Stomach smooth muscle (tissue), 2 donors: ENCODE measurements around the gene SPOP.
A peak's percentile ranks its signal among the peaks of the same experiment; 100 is the strongest.
"Not testable (repeated sequence)": the region's sequence is repeated elsewhere in the genome, so short reads cannot be mapped to it uniquely, and the experiment has no call there.

Experiments
- H3K27ac ChIP-seq: one replicate; pipeline ENCODE4 v1.7.0; 2013; ENCODE audit warnings: mild to moderate bottlenecking, low read length, inconsistent platforms
- H3K27me3 ChIP-seq, 2 donors: one replicate each; pipeline ENCODE4 v1.7.0; 2013; ENCODE audit warnings: low read length in 2 of 2; ENCODE audit not compliant: insufficient read depth in 2 of 2, control insufficient read depth in 1 of 2
- H3K36me3 ChIP-seq, 2 donors: one replicate each; pipeline ENCODE4 v1.7.0; 2013; ENCODE audit warnings: low read length in 2 of 2; ENCODE audit not compliant: control insufficient read depth in 2 of 2, insufficient read depth in 2 of 2
- H3K4me1 ChIP-seq: one replicate; pipeline ENCODE4 v1.7.0; 2013; ENCODE audit warnings: low read length; ENCODE audit not compliant: control insufficient read depth, insufficient read depth
- H3K4me3 ChIP-seq, 2 donors: one replicate each; pipeline ENCODE4 v1.7.0; 2013; ENCODE audit warnings: low read length in 2 of 2
- H3K9ac ChIP-seq, 2 donors: one replicate each; pipeline ENCODE4 v1.7.0; 2013; ENCODE audit warnings: low read length in 2 of 2, mild to moderate bottlenecking in 1 of 2
- H3K9me3 ChIP-seq, 2 donors: one replicate each; pipeline ENCODE4 v1.7.0; 2013; ENCODE audit warnings: low read length in 2 of 2; ENCODE audit not compliant: control insufficient read depth in 2 of 2
- donor health status: healthy.
- donor health status: Pancreatic carcinoma.

Gene SPOP

GRCh38 chr17:49647256-49647585 lies 30.7 kb downstream of the SPOP start:
- Histone ChIP-seq H3K9me3 (no peaks in the 10 kb centered on the region), H3K27ac (peak overlapping the region; percentile 81), H3K36me3 (no peaks in the 10 kb centered on the region), H3K27me3 (no peaks in the 10 kb centered on the region), H3K4me1 (peaks cover 4% of the 10 kb centered on the region), H3K9ac (no peak overlapping the region), H3K4me3 (peak overlapping the region in 1 of 2 donors; percentile 68)

- Histone ChIP-seq H3K4me1 (peaks cover 4% of the 10 kb centered on the region), H3K27ac (peak overlapping the region; percentile 81), H3K27me3 (no peaks in the 10 kb centered on the region), H3K9ac (peak overlapping the region; percentile 68 to 77), H3K36me3 (no peaks in the 10 kb centered on the region), H3K4me3 (peak overlapping the region; percentile 57 to 68), H3K9me3 (no peaks in the 10 kb centered on the region)
These were observed 31.3 kb downstream of the SPOP start for GRCh38 chr17:49646391-49647255.

GRCh38 chr17:49646056-49646390 lies 31.9 kb downstream of the SPOP start:
- H3K9ac ChIP-seq, result peak overlapping the region; percentile 68 to 77
- H3K4me1 ChIP-seq, result not testable (repeated sequence)

GRCh38 chr17:49645654-49646053 lies 32.2 kb downstream of the SPOP start:
- no peaks in the 10 kb centered on the region for H3K36me3 ChIP-seq
- peak overlapping the region; percentile 68 to 77 for H3K9ac ChIP-seq
- peak overlapping the region; percentile 81 for H3K27ac ChIP-seq
- H3K27me3 ChIP-seq, result no peaks in the 10 kb centered on the region
- no peaks in the 10 kb centered on the region for H3K9me3 ChIP-seq
- H3K4me3 ChIP-seq, result peak overlapping the region; percentile 57 to 68
- peaks cover 6% of the 10 kb centered on the region for H3K4me1 ChIP-seq

More at GRCh38 chr17:49646056-49646390, 31.9 kb downstream of the SPOP start:
- H3K4me3 ChIP-seq, result peak overlapping the region; percentile 57 to 68
- not testable (repeated sequence) for H3K36me3 ChIP-seq, H3K9me3 ChIP-seq, H3K27me3 ChIP-seq
- peak overlapping the region; percentile 81 for H3K27ac ChIP-seq

- Histone ChIP-seq H3K4me3 (peak overlapping the region; percentile 32 to 47), H3K27ac (peak overlapping the region; percentile 66), H3K36me3 (no peaks in the 10 kb centered on the region), H3K9me3 (no peaks in the 10 kb centered on the region), H3K4me1 (peaks cover 11% of the 10 kb centered on the region), H3K9ac (peak overlapping the region in 1 of 2 donors; percentile 6), H3K27me3 (no peaks in the 10 kb centered on the region)
These were observed 37.3 kb downstream of the SPOP start for GRCh38 chr17:49640556-49640955.

GRCh38 chr17:49638818-49639217 lies 39.1 kb downstream of the SPOP start:
- peaks cover 20% of the 10 kb centered on the region for H3K4me1 ChIP-seq
- H3K36me3 ChIP-seq, result no peaks in the 10 kb centered on the region
- H3K9ac ChIP-seq, result no peak overlapping the region

GRCh38 chr17:49637739-49638138 lies 40.2 kb downstream of the SPOP start:
- H3K4me3 ChIP-seq, result peak overlapping the region in 1 of 2 donors; percentile 16
- H3K27ac ChIP-seq, result peak overlapping the region; percentile 46
- H3K36me3 ChIP-seq, result no peaks in the 10 kb centered on the region
- H3K9me3 ChIP-seq, result no peaks in the 10 kb centered on the region
- peaks cover 30% of the 10 kb centered on the region for H3K4me1 ChIP-seq
- H3K27me3 ChIP-seq, result no peaks in the 10 kb centered on the region
- no peak overlapping the region for H3K9ac ChIP-seq

More at GRCh38 chr17:49638818-49639217, 39.1 kb downstream of the SPOP start:
- no peak overlapping the region for H3K4me3 ChIP-seq
- no peaks in the 10 kb centered on the region for H3K9me3 ChIP-seq
- H3K27ac ChIP-seq, result peak overlapping the region; percentile 46
- no peaks in the 10 kb centered on the region for H3K27me3 ChIP-seq

GRCh38 chr17:49637050-49637449 lies 40.8 kb downstream of the SPOP start:
- Histone ChIP-seq H3K36me3 (no peaks in the 10 kb centered on the region), H3K9ac (peak overlapping the region in 1 of 2 donors; percentile 6), H3K9me3 (no peaks in the 10 kb centered on the region), H3K27me3 (no peaks in the 10 kb centered on the region), H3K4me3 (peak overlapping the region in 1 of 2 donors; percentile 15), H3K27ac (peak overlapping the region; percentile 46), H3K4me1 (peaks cover 33% of the 10 kb centered on the region)

GRCh38 chr17:49635121-49635520 lies 42.8 kb downstream of the SPOP start:
- no peaks in the 10 kb centered on the region for H3K27me3 ChIP-seq
- peak overlapping the region; percentile 46 for H3K27ac ChIP-seq
- peak overlapping the region in 1 of 2 donors; percentile 44 for H3K9ac ChIP-seq
- peaks cover 28% of the 10 kb centered on the region for H3K4me1 ChIP-seq
- H3K4me3 ChIP-seq, result peak overlapping the region in 1 of 2 donors; percentile 55
- no peaks in the 10 kb centered on the region for H3K9me3 ChIP-seq
- no peaks in the 10 kb centered on the region for H3K36me3 ChIP-seq

GRCh38 chr17:49634485-49634860 lies 43.4 kb downstream of the SPOP start:
- Histone ChIP-seq H3K4me3 (peak overlapping the region; percentile 31 to 55), H3K4me1 (peaks cover 28% of the 10 kb centered on the region), H3K27me3 (no peaks in the 10 kb centered on the region), H3K9me3 (no peaks in the 10 kb centered on the region), H3K36me3 (no peaks in the 10 kb centered on the region), H3K27ac (peak overlapping the region; percentile 46), H3K9ac (peak overlapping the region in 1 of 2 donors; percentile 44)
